HCT116 (cell line): ENCODE results near the gene SGIP1. TPM values are rescaled to one million over a fixed set of nuclear protein-coding genes. Genes with fewer than 3 reads are reported as not detected.

ENCODE experiments used
- ATAC-seq: fragments of 200-7000 bp; cut with Tn5 transposase; 2 replicates; pipeline ENCODE4 v1.9.1; 2020; ENCODE audit warnings: mild to moderate bottlenecking, moderate library complexity
- BruUV-seq: library from RNA; stranded (reverse); fragments of 400-500 nt; replicated peaks from 2 replicates; lab custom pipeline; 2021; lab: Mats Ljungman, UMichigan
- CTCF ChIA-PET: fragments of 300-600 bp; sonication (Branson Sonifier 250); formaldehyde crosslinking; loops from one replicate; lab custom pipeline; 2021; ENCODE audit warnings: antibody characterized with exemption; lab: Charles Lee
- POLR2A ChIA-PET: fragments of 300-600, 350-600 bp; sonication (Branson Sonifier 250); formaldehyde crosslinking; loops from one replicate; lab custom pipeline; 2021; ENCODE audit warnings: antibody characterized with exemption; lab: Charles Lee
- RAD21 ChIA-PET, 2 experiments: fragments of 300-600 bp; sonication (Branson Sonifier 250); formaldehyde crosslinking; loops; one replicate each; lab custom pipeline; 2023; ENCODE audit warnings: low total read pairs in 2 of 2; ENCODE audit not compliant: uncharacterized antibody in 2 of 2, unreplicated experiment in 2 of 2, low non-redundant PET in 1 of 2; lab: Charles Lee
- DNase-seq: peaks from one replicate; pipeline ENCODE4 v3.0.0-alpha.2; 2010; ENCODE audit warnings: low read depth, low spot score
- H2AFZ ChIP-seq: fragments of 200-600 bp; shearing (Covaris generic), sonication (generic); 2 replicates; pipeline ENCODE4 v1.6.1; 2017; ENCODE audit warnings: low read depth, mixed run types, mixed read lengths, antibody characterized with exemption, low read length; ENCODE audit not compliant: poor library complexity, severe bottlenecking
- H3K27ac ChIP-seq: 2 replicates; pipeline ENCODE4 v1.5.1; 2012; ENCODE audit warnings: low read depth, low read length
- H3K27me3 ChIP-seq: fragments of 200-600 bp; sonication (generic); 2 replicates; pipeline ENCODE4 v1.6.1; 2016; ENCODE audit warnings: mixed run types, low read length, mixed read lengths; ENCODE audit not compliant: insufficient read depth
- H3K36me3 ChIP-seq, 2 experiments: fragments of 200-500 bp in 1 of 2; fragments of 200-600 bp in 1 of 2; sonication (Bioruptor generic) in 1 of 2; sonication (generic) in 1 of 2; 2 replicates each; pipeline versions ENCODE4 v1.5.1 to v1.6.1; 2014 to 2016; ENCODE audit warnings: low read length in 2 of 2, inconsistent platforms in 1 of 2, mixed read lengths in 1 of 2, mixed run types in 1 of 2; ENCODE audit not compliant: insufficient read depth in 2 of 2, control insufficient read depth in 1 of 2
- H3K4me1 ChIP-seq, 2 experiments: fragments of 200-600 bp in 1 of 2; sonication (generic) in 1 of 2; 2 replicates each; pipeline versions ENCODE4 v1.5.1 to v1.6.1; 2012 to 2017; ENCODE audit warnings: low read length in 2 of 2, inconsistent platforms in 1 of 2, mild to moderate bottlenecking in 1 of 2, mixed read lengths in 1 of 2, mixed run types in 1 of 2, moderate library complexity in 1 of 2; ENCODE audit not compliant: insufficient read depth in 2 of 2, control insufficient read depth in 1 of 2
- H3K4me2 ChIP-seq: fragments of 200-600 bp; sonication (generic); 2 replicates; pipeline ENCODE4 v1.6.1; 2017; ENCODE audit warnings: mixed run types, low read length, mixed read lengths
- H3K4me3 ChIP-seq, 2 experiments: fragments of 200-600 bp in 1 of 2; sonication (generic) in 1 of 2; replicated peaks in 1 of 2; 2 replicates each; pipeline ENCODE4 v1.5.1; 2011 to 2016; ENCODE audit warnings: low read length in 2 of 2, control low read depth in 1 of 2, low read depth in 1 of 2, mild to moderate bottlenecking in 1 of 2, mixed read lengths in 1 of 2, mixed run types in 1 of 2
- H3K79me2 ChIP-seq: fragments of 200-600 bp; sonication (generic); 2 replicates; pipeline ENCODE4 v1.6.1; 2017; ENCODE audit warnings: mild to moderate bottlenecking, mixed run types, low read length, moderate library complexity, mixed read lengths; ENCODE audit not compliant: insufficient read depth
- H3K9ac ChIP-seq: fragments of 200-600 bp; sonication (generic); 2 replicates; pipeline ENCODE4 v1.6.1; 2016; ENCODE audit warnings: low read length, mixed read lengths
- H3K9me2 ChIP-seq: fragments of 200-600 bp; sonication (generic), shearing (Covaris generic); 2 replicates; pipeline ENCODE4 v1.6.1; 2017; ENCODE audit warnings: mixed run types, mild to moderate bottlenecking, moderate library complexity; ENCODE audit not compliant: insufficient read depth
- H3K9me3 ChIP-seq, 2 experiments: fragments of 200-500 bp in 1 of 2; fragments of 200-600 bp in 1 of 2; sonication (Bioruptor generic) in 1 of 2; sonication (generic) in 1 of 2; 2 replicates each; pipeline ENCODE4 v1.6.1; 2014 to 2017; ENCODE audit warnings: low read length in 2 of 2, mixed read lengths in 2 of 2, inconsistent platforms in 1 of 2, low read depth in 1 of 2, mild to moderate bottlenecking in 1 of 2, mixed run types in 1 of 2, moderate library complexity in 1 of 2; ENCODE audit not compliant: control insufficient read depth in 1 of 2, insufficient read depth in 1 of 2
- H4K20me1 ChIP-seq: fragments of 200-600 bp; sonication (generic), shearing (Covaris generic); 2 replicates; pipeline ENCODE4 v1.6.1; 2017; ENCODE audit warnings: mixed run types, mild to moderate bottlenecking, moderate library complexity; ENCODE audit not compliant: insufficient read depth
- CBX3 ChIP-seq: IDR thresholded peaks from 2 replicates; pipeline ENCODE4 v1.6.1; 2012; ENCODE audit warnings: low read depth
- CEBPB ChIP-seq: IDR thresholded peaks from 2 replicates; pipeline ENCODE4 v1.6.1; 2012; ENCODE audit warnings: low read depth
- EGR1 ChIP-seq: IDR thresholded peaks from 2 replicates; pipeline ENCODE4 v1.6.1; 2012; ENCODE audit warnings: low read depth
- EZH2 ChIP-seq: fragments of 200-600 bp; sonication (generic); IDR thresholded peaks from 2 replicates; pipeline ENCODE4 v1.6.1; 2017; ENCODE audit warnings: antibody characterized with exemption, mixed run types
- POLR2A ChIP-seq: IDR thresholded peaks from 2 replicates; pipeline ENCODE4 v1.7.0; 2011; ENCODE audit warnings: borderline replicate concordance; ENCODE audit not compliant: insufficient read depth, insufficient read length; ENCODE audit errors: extremely low read depth
- POLR2AphosphoS5 ChIP-seq: IDR thresholded peaks from 2 replicates; pipeline ENCODE4 v1.6.1; 2011; ENCODE audit warnings: mild to moderate bottlenecking, low read depth, low read length, moderate library complexity
- TCF7L2 ChIP-seq: IDR thresholded peaks from 2 replicates; pipeline ENCODE4 v1.7.0; 2011; ENCODE audit warnings: borderline replicate concordance, inconsistent platforms; ENCODE audit not compliant: insufficient read depth, insufficient read length; ENCODE audit errors: extremely low read depth
- ZFX ChIP-seq: fragments of 450-650 bp; IDR thresholded peaks from 2 replicates; pipeline ENCODE4 v1.6.1; 2017
- intact Hi-C: fragments of 100-400 bp; cut with micrococcal nuclease; formaldehyde crosslinking; loops from 2 replicates; pipeline ENCODE4 v1.10.0; 2022
- total RNA-seq: library from RNA; stranded (reverse); gene quantifications from one replicate; pipeline ENCODE4 v1.2.1, GENCODE V29; 2021; ENCODE audit not compliant: unreplicated experiment
- TF ChIP-seq, protein P1 (sequence below): IDR thresholded peaks from 2 replicates; pipeline ENCODE4 v1.6.1; 2011; ENCODE audit warnings: mild to moderate bottlenecking, low read length, moderate library complexity; ENCODE audit not compliant: insufficient replicate concordance; ENCODE audit errors: extremely low read depth
- TF ChIP-seq, protein P2 (sequence below): IDR thresholded peaks from 2 replicates; pipeline ENCODE4 v1.6.1; 2012; ENCODE audit warnings: low read depth

Gene SGIP1
- total RNA-seq, 1 experiment from 2014 or later = 0.15 TPM

DNA sequence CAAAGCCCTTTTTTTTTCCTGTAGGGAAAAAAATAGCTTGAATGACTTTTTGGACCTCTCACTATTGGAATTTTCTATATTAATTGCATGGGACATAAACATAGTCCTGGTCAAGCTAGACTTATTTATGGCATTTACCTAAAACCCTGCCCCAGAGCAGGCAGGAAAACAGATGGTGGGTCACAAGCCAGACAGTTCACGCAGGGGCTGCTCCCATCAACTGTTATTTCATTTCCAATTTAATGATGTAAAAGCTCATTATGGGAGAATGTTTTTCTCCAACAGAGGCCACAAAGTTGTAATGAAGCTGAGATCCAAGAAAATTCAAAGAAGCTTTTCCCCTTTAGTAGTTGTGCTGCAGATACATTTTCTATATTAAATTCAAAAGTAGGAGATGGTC, 99.2 kb downstream of the SGIP1 start (continued):
- TF ChIP-seq TCF7L2 (no peak), CBX3 (no peak)
- TF ChIP-seq, protein P1, sequence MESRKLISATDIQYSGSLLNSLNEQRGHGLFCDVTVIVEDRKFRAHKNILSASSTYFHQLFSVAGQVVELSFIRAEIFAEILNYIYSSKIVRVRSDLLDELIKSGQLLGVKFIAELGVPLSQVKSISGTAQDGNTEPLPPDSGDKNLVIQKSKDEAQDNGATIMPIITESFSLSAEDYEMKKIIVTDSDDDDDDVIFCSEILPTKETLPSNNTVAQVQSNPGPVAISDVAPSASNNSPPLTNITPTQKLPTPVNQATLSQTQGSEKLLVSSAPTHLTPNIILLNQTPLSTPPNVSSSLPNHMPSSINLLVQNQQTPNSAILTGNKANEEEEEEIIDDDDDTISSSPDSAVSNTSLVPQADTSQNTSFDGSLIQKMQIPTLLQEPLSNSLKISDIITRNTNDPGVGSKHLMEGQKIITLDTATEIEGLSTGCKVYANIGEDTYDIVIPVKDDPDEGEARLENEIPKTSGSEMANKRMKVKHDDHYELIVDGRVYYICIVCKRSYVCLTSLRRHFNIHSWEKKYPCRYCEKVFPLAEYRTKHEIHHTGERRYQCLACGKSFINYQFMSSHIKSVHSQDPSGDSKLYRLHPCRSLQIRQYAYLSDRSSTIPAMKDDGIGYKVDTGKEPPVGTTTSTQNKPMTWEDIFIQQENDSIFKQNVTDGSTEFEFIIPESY = no peak

DNA sequence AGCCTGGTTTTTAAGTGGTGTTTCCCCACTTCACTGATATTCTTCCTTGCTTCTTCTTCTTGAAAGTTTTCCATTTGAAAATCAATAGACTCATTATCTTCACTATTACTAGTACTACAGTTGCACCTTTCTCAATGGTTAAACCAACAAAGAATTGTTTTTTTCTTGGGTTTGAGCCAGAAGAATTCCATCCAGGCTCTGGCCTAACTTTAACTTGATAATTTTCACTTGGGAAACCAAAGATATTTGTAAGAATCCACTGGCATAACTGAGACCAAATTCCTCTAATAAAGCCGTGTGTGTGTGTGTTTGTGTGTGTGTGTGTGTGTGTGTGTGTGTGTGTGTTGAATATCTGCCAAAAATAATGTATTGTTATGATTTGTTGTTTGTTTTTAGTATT, 103.2 kb downstream of the SGIP1 start:
- Histone ChIP-seq H3K4me2 (no peak overlapping the region), H3K27ac (no peak overlapping the region), H3K9me2 (no peaks in the 10 kb centered on the region), H2AFZ (no peak overlapping the region), H4K20me1 (no peaks in the 10 kb centered on the region), H3K9ac (no peak overlapping the region), H3K79me2 (no peaks in the 10 kb centered on the region), H3K4me3 (no peak overlapping the region), H3K9me3 (no peaks in the 10 kb centered on the region), H3K27me3 (no peaks in the 10 kb centered on the region), H3K36me3 (no peaks in the 10 kb centered on the region), H3K4me1 (no peaks in the 10 kb centered on the region)
- ChIA-PET RAD21 (no interaction called here), POLR2A (no interaction called here), CTCF (no interaction called here)
- BruUV-seq = no TSS peak
- intact Hi-C loops = no loop called here
- no peak for ATAC-seq
- no peak for DNase-seq
- TF ChIP-seq, protein P2, sequence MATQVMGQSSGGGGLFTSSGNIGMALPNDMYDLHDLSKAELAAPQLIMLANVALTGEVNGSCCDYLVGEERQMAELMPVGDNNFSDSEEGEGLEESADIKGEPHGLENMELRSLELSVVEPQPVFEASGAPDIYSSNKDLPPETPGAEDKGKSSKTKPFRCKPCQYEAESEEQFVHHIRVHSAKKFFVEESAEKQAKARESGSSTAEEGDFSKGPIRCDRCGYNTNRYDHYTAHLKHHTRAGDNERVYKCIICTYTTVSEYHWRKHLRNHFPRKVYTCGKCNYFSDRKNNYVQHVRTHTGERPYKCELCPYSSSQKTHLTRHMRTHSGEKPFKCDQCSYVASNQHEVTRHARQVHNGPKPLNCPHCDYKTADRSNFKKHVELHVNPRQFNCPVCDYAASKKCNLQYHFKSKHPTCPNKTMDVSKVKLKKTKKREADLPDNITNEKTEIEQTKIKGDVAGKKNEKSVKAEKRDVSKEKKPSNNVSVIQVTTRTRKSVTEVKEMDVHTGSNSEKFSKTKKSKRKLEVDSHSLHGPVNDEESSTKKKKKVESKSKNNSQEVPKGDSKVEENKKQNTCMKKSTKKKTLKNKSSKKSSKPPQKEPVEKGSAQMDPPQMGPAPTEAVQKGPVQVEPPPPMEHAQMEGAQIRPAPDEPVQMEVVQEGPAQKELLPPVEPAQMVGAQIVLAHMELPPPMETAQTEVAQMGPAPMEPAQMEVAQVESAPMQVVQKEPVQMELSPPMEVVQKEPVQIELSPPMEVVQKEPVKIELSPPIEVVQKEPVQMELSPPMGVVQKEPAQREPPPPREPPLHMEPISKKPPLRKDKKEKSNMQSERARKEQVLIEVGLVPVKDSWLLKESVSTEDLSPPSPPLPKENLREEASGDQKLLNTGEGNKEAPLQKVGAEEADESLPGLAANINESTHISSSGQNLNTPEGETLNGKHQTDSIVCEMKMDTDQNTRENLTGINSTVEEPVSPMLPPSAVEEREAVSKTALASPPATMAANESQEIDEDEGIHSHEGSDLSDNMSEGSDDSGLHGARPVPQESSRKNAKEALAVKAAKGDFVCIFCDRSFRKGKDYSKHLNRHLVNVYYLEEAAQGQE = no peak
- TF ChIP-seq ZFX (no peak), POLR2AphosphoS5 (no peak), EZH2 (no peak), POLR2A (no peak), CEBPB (no peak), CBX3 (no peak), EGR1 (no peak)
